HepG2 (cell line): Measurements from ENCODE around the gene PPFIA3. TPM values are rescaled to one million over a fixed set of nuclear protein-coding genes. Genes with fewer than 3 reads are reported as not detected.

Source experiments
- CBX5 ChIP-seq: sonication (generic); formaldehyde crosslinking; IDR thresholded peaks from 2 replicates; pipeline ENCODE4 v1.4.0; 2020; ENCODE audit warnings: missing genetic modification reagents, borderline replicate concordance
- CENPX ChIP-seq: sonication (generic); formaldehyde crosslinking; IDR thresholded peaks from 2 replicates; pipeline ENCODE4 v1.9.0; 2021; ENCODE audit warnings: mild to moderate bottlenecking, missing genetic modification reagents, moderate library complexity
- DNMT3B ChIP-seq: conservative IDR thresholded peaks from 2 replicates; pipeline ENCODE4 v1.6.1; 2016; ENCODE audit warnings: missing biosample characterization, control low read depth
- FOXA1 ChIP-seq, 2 experiments: fragments of 450-650 bp in 1 of 2; sonication (generic) in 1 of 2; formaldehyde crosslinking in 1 of 2; IDR thresholded peaks; 2 replicates each; pipeline versions ENCODE4 v1.4.0 to v1.6.1; 2016 to 2020; ENCODE audit warnings: missing genetic modification reagents in 1 of 2
- FOXC1 ChIP-seq: sonication (generic); formaldehyde crosslinking; IDR thresholded peaks from 2 replicates; pipeline ENCODE4 v1.8.0; 2022; ENCODE audit warnings: mild to moderate bottlenecking, missing genetic modification reagents, borderline replicate concordance
- PCBP1 ChIP-seq: fragments of 200-400 bp; formaldehyde crosslinking; IDR thresholded peaks from 2 replicates; pipeline ENCODE4 v1.6.1; 2017; ENCODE audit warnings: mild to moderate bottlenecking, low read depth, low read length, borderline replicate concordance
- RBM22 ChIP-seq: fragments of 200-400 bp; formaldehyde crosslinking; optimal IDR thresholded peaks from 2 replicates; pipeline ENCODE3; 2017; ENCODE audit warnings: mild to moderate bottlenecking, low read length, moderate library complexity
- SALL1 ChIP-seq: sonication (generic); formaldehyde crosslinking; IDR thresholded peaks from 2 replicates; pipeline ENCODE4 v1.8.0; 2022; ENCODE audit warnings: mild to moderate bottlenecking, missing genetic modification reagents
- SIX4 ChIP-seq: sonication (generic); formaldehyde crosslinking; IDR thresholded peaks from 2 replicates; pipeline ENCODE4 v1.4.0; 2020; ENCODE audit warnings: missing genetic modification reagents
- TEAD3 ChIP-seq: optimal IDR thresholded peaks from 2 replicates; pipeline ENCODE3; 2016; ENCODE audit warnings: borderline replicate concordance
- ZNF562 ChIP-seq: sonication (generic); formaldehyde crosslinking; IDR thresholded peaks from 2 replicates; pipeline ENCODE4 v1.8.0; 2022; ENCODE audit warnings: missing genetic modification reagents, borderline replicate concordance
- ZNF572 ChIP-seq: sonication (generic); formaldehyde crosslinking; IDR thresholded peaks from 2 replicates; pipeline ENCODE4 v1.5.1; 2020; ENCODE audit warnings: mild to moderate bottlenecking, missing genetic modification reagents
- polyA plus RNA-seq, 8 experiments: library from polyadenylated mRNA; depleted of rRNA in 3 of 8; stranded (reverse) in 7 of 8; unstranded in 1 of 8; fragments of >200 nt; fragmentation: Illumina TruSeq in 4 of 8; extraction: Trizol in 4 of 8; gene quantifications; 2 replicates each; pipeline versions ENCODE4 v1.2.1 to v1.2.3, GENCODE V29; 2011 to 2016; ENCODE audit warnings: low read depth in 4 of 8, missing spikeins in 1 of 8, mixed read lengths in 1 of 8; ENCODE audit not compliant: insufficient read depth in 1 of 8
- total RNA-seq, 5 experiments: library from RNA; depleted of rRNA; stranded (reverse); fragments of >200 nt; fragmentation: Illumina TruSeq; extraction: Trizol; gene quantifications; 2 replicates each; pipeline ENCODE4 v1.2.3, GENCODE V29; 2016; ENCODE audit warnings: low read depth in 1 of 5
- TF ChIP-seq, protein P1 (sequence below): sonication (generic); formaldehyde crosslinking; IDR thresholded peaks from 2 replicates; pipeline ENCODE4 v1.9.0; 2021; ENCODE audit warnings: missing genetic modification reagents, borderline replicate concordance
- TF ChIP-seq, protein P2 (sequence below): sonication (generic); formaldehyde crosslinking; IDR thresholded peaks from 2 replicates; pipeline ENCODE4 v1.5.1; 2020; ENCODE audit warnings: mild to moderate bottlenecking, missing genetic modification reagents, moderate library complexity
- TF ChIP-seq, protein P3 (sequence below): IDR thresholded peaks from 2 replicates; pipeline ENCODE4 v1.6.1; 2016
- TF ChIP-seq, protein P4 (sequence below): sonication (generic); formaldehyde crosslinking; IDR thresholded peaks from 2 replicates; pipeline ENCODE4 v1.8.0; 2022; ENCODE audit warnings: missing genetic modification reagents, mild to moderate bottlenecking, moderate library complexity, borderline replicate concordance
- TF ChIP-seq, protein P5 (sequence below): sonication (generic); formaldehyde crosslinking; IDR thresholded peaks from 2 replicates; pipeline ENCODE4 v1.4.0; 2020; ENCODE audit warnings: missing genetic modification reagents, borderline replicate concordance

Gene PPFIA3
- total and polyA plus RNA-seq, 2 of the 13 experiments (the other 11 are each of a cell fraction or from before 2014, with no cell fraction given) = 6.7 to 8.6 TPM

DNA sequence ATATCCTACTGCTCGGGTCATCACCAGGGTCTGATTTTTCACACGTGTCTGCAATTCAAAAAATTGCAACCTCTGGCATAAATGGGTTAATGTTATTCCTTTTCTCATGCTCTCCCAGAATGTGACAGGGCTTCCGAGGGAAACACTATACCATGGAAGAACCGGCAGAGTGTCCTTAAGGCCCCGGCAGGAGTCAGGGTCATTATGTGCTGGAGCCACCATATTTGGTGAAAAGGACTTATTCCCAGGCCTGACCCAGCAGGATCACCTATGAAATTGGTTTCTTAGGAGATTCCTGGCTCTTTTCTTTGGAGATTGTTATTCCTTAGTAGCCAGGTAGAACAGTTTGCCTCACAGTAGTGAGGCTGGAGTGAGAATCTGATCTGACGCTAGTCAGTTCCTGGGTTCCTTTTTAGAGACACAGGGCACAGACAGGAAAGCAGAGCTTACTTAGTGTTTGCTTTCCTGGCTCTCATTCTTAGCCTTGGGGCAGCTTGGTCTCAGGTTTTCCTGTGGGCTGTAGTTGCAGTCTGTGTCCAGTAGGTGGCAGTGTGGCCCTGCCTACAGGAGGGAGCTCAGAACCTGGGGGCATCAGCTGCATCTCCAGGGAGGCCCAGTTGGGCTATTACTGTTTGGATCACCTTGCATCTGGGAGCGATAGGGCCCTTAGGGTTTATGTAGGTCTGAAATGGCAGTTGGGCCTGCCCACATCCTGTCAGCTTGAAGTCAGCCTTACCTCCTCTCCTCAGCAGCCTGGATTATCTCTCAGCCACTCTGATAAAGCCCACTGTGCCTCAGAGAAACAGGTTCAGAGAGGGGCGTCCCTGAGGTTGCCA is 21.7 kb upstream of the PPFIA3 start (continued):
- TF ChIP-seq, protein P1, sequence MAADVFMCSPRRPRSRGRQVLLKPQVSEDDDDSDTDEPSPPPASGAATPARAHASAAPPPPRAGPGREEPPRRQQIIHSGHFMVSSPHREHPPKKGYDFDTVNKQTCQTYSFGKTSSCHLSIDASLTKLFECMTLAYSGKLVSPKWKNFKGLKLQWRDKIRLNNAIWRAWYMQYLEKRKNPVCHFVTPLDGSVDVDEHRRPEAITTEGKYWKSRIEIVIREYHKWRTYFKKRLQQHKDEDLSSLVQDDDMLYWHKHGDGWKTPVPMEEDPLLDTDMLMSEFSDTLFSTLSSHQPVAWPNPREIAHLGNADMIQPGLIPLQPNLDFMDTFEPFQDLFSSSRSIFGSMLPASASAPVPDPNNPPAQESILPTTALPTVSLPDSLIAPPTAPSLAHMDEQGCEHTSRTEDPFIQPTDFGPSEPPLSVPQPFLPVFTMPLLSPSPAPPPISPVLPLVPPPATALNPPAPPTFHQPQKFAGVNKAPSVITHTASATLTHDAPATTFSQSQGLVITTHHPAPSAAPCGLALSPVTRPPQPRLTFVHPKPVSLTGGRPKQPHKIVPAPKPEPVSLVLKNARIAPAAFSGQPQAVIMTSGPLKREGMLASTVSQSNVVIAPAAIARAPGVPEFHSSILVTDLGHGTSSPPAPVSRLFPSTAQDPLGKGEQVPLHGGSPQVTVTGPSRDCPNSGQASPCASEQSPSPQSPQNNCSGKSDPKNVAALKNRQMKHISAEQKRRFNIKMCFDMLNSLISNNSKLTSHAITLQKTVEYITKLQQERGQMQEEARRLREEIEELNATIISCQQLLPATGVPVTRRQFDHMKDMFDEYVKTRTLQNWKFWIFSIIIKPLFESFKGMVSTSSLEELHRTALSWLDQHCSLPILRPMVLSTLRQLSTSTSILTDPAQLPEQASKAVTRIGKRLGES (CRISPR knock-in tag) = no peak
- TF ChIP-seq, protein P2, sequence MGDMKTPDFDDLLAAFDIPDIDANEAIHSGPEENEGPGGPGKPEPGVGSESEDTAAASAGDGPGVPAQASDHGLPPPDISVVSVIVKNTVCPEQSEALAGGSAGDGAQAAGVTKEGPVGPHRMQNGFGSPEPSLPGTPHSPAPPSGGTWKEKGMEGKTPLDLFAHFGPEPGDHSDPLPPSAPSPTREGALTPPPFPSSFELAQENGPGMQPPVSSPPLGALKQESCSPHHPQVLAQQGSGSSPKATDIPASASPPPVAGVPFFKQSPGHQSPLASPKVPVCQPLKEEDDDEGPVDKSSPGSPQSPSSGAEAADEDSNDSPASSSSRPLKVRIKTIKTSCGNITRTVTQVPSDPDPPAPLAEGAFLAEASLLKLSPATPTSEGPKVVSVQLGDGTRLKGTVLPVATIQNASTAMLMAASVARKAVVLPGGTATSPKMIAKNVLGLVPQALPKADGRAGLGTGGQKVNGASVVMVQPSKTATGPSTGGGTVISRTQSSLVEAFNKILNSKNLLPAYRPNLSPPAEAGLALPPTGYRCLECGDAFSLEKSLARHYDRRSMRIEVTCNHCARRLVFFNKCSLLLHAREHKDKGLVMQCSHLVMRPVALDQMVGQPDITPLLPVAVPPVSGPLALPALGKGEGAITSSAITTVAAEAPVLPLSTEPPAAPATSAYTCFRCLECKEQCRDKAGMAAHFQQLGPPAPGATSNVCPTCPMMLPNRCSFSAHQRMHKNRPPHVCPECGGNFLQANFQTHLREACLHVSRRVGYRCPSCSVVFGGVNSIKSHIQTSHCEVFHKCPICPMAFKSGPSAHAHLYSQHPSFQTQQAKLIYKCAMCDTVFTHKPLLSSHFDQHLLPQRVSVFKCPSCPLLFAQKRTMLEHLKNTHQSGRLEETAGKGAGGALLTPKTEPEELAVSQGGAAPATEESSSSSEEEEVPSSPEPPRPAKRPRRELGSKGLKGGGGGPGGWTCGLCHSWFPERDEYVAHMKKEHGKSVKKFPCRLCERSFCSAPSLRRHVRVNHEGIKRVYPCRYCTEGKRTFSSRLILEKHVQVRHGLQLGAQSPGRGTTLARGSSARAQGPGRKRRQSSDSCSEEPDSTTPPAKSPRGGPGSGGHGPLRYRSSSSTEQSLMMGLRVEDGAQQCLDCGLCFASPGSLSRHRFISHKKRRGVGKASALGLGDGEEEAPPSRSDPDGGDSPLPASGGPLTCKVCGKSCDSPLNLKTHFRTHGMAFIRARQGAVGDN (CRISPR knock-in tag) = peak; percentile 24; the same call in 1 of the 2 replicates
- TF ChIP-seq, protein P3, sequence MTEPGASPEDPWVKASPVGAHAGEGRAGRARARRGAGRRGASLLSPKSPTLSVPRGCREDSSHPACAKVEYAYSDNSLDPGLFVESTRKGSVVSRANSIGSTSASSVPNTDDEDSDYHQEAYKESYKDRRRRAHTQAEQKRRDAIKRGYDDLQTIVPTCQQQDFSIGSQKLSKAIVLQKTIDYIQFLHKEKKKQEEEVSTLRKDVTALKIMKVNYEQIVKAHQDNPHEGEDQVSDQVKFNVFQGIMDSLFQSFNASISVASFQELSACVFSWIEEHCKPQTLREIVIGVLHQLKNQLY (CRISPR knock-in tag) = no peak
- no peak for TF ChIP-seq SIX4 (CRISPR knock-in tag)
- TF ChIP-seq CENPX (CRISPR knock-in tag) = no peak
- no peak for TF ChIP-seq PCBP1
- TF ChIP-seq SALL1 (CRISPR knock-in tag) = peak; percentile 22; the same call in 1 of the 2 replicates
- TF ChIP-seq, protein P4, sequence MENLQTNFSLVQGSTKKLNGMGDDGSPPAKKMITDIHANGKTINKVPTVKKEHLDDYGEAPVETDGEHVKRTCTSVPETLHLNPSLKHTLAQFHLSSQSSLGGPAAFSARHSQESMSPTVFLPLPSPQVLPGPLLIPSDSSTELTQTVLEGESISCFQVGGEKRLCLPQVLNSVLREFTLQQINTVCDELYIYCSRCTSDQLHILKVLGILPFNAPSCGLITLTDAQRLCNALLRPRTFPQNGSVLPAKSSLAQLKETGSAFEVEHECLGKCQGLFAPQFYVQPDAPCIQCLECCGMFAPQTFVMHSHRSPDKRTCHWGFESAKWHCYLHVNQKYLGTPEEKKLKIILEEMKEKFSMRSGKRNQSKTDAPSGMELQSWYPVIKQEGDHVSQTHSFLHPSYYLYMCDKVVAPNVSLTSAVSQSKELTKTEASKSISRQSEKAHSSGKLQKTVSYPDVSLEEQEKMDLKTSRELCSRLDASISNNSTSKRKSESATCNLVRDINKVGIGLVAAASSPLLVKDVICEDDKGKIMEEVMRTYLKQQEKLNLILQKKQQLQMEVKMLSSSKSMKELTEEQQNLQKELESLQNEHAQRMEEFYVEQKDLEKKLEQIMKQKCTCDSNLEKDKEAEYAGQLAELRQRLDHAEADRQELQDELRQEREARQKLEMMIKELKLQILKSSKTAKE (CRISPR knock-in tag) = no peak
- TF ChIP-seq ZNF562 (CRISPR knock-in tag) = no peak
- TF ChIP-seq DNMT3B (CRISPR knock-in tag) = no peak
- no peak for TF ChIP-seq FOXA1 (IDR thresholded peaks at IDR 0.05)
- TF ChIP-seq FOXA1 (CRISPR knock-in tag; IDR thresholded peaks at IDR 0.05) = 0 out of 2 replicates have a peak, but pooled peaks have one; percentile 9
- TF ChIP-seq TEAD3 (CRISPR knock-in tag) = no peak
- TF ChIP-seq FOXC1 (CRISPR knock-in tag) = no peak
- no peak for TF ChIP-seq ZNF572 (CRISPR knock-in tag)
- TF ChIP-seq, protein P5, sequence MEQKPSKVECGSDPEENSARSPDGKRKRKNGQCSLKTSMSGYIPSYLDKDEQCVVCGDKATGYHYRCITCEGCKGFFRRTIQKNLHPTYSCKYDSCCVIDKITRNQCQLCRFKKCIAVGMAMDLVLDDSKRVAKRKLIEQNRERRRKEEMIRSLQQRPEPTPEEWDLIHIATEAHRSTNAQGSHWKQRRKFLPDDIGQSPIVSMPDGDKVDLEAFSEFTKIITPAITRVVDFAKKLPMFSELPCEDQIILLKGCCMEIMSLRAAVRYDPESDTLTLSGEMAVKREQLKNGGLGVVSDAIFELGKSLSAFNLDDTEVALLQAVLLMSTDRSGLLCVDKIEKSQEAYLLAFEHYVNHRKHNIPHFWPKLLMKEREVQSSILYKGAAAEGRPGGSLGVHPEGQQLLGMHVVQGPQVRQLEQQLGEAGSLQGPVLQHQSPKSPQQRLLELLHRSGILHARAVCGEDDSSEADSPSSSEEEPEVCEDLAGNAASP = no peak
- peak; percentile 43 for TF ChIP-seq RBM22
- TF ChIP-seq CBX5 (CRISPR knock-in tag) = no peak
